Activated CD8-positive, alpha-beta T cell treated with anti-CD3 and anti-CD28 coated beads for 36 hours (primary cell): Measurements from ENCODE around the gene CDKL4. TPM values are rescaled to one million over a fixed set of nuclear protein-coding genes. Genes with fewer than 3 reads are reported as not detected.

Experiments used
- ATAC-seq: fragments of 200-7000 bp; cut with Tn5 transposase; one replicate; pipeline ENCODE4 v1.10.0; 2021; ENCODE audit warnings: mild to moderate bottlenecking, moderate library complexity
- CTCF ChIA-PET: fragments of 350-600 bp; sonication (Branson Sonifier 250); formaldehyde crosslinking; loops from one replicate; lab custom pipeline; 2021; ENCODE audit warnings: antibody characterized with exemption; lab: Charles Lee
- POLR2A ChIA-PET: fragments of 350-600 bp; sonication (Branson Sonifier 250); formaldehyde crosslinking; loops from one replicate; lab custom pipeline; 2021; ENCODE audit warnings: antibody characterized with exemption; lab: Charles Lee
- DNase-seq: peaks from one replicate; pipeline ENCODE4 v3.0.0-alpha.2; 2020
- H3K27ac Mint-ChIP-seq: one replicate; pipeline ENCODE4 v1.8.0; 2021; ENCODE audit warnings: mild to moderate bottlenecking, mixed read lengths
- H3K27me3 Mint-ChIP-seq: one replicate; pipeline ENCODE4 v1.8.0; 2021; ENCODE audit warnings: mixed read lengths
- H3K36me3 Mint-ChIP-seq: one replicate; pipeline ENCODE4 v1.8.0; 2021; ENCODE audit warnings: low read depth, mixed read lengths
- H3K4me1 Mint-ChIP-seq: one replicate; pipeline ENCODE4 v1.8.0; 2021; ENCODE audit warnings: low read depth, mixed read lengths
- H3K4me3 Mint-ChIP-seq: one replicate; pipeline ENCODE4 v1.8.0; 2021; ENCODE audit warnings: mild to moderate bottlenecking, moderate library complexity, mixed read lengths
- H3K9me3 Mint-ChIP-seq: one replicate; pipeline ENCODE4 v1.8.0; 2021; ENCODE audit warnings: mixed read lengths
- CTCF ChIP-seq: fragments of 200-600 bp; IDR thresholded peaks from one replicate; pipeline ENCODE4 v1.8.0; 2022; ENCODE audit warnings: antibody characterized with exemption, mild to moderate bottlenecking
- intact Hi-C: fragments of 100-400 bp; cut with micrococcal nuclease; formaldehyde crosslinking; loops from one replicate; pipeline ENCODE4 v1.10.0; 2022
- total RNA-seq, 2 experiments: library from RNA; stranded (reverse); gene quantifications; one replicate each; pipeline ENCODE4 v1.2.3, GENCODE V29; 2021

The CDKL4 gene
- total RNA-seq, 2 experiments from 2014 or later, result 0.29 TPM; not detected in 1

GRCh38 chr2:39220136-39220535, 23.6 kb downstream of the CDKL4 start:
- ChIA-PET POLR2A (interaction anchor here (2.2 kb wide), 1 partner anchor 469 kb away, joined by 10 read pairs; the partner anchor contains the start of gene SRSF7), CTCF (interaction anchor here (2.2 kb wide), 1 partner anchor 10 kb away, joined by 7 read pairs; no protein-coding TSS in a partner anchor)
- DNase-seq (no peak), ATAC-seq (no peak)
- no peak overlapping the region for H3K4me3 Mint-ChIP-seq
- H3K36me3 Mint-ChIP-seq, result no peaks in the 10 kb centered on the region
- no peaks in the 10 kb centered on the region for H3K27me3 Mint-ChIP-seq
- intact Hi-C loops, result no loop called here
- peaks cover 52% of the 10 kb centered on the region for H3K4me1 Mint-ChIP-seq
- TF ChIP-seq CTCF, result no peak
- H3K9me3 Mint-ChIP-seq, result no peaks in the 10 kb centered on the region
- no peak overlapping the region for H3K27ac Mint-ChIP-seq

- H3K36me3 Mint-ChIP-seq, result peaks cover 3% of the 10 kb centered on the region
- POLR2A ChIA-PET, result interaction anchor here (0.9 to 3.1 kb wide), 6 partner anchors 13 to 467 kb away, joined by 3 to 29 read pairs (median 12); partner anchors contain the start of genes SOS1 and SRSF7
- peak overlapping the region; percentile 94 for H3K27ac Mint-ChIP-seq
- peaks cover 57% of the 10 kb centered on the region for H3K4me1 Mint-ChIP-seq
- H3K9me3 Mint-ChIP-seq, result no peaks in the 10 kb centered on the region
- peak overlapping the region; percentile 22 for H3K4me3 Mint-ChIP-seq
- peak; percentile 46 for DNase-seq
- no peaks in the 10 kb centered on the region for H3K27me3 Mint-ChIP-seq
- CTCF ChIA-PET, result interaction anchor here (1.1 to 4.1 kb wide), 6 partner anchors 9 to 159 kb away, joined by 3 to 23 read pairs (median 16); partner anchors contain the start of gene SOS1
- no peak for TF ChIP-seq CTCF
- intact Hi-C loops, result no loop called here
- ATAC-seq, result no peak
Measured at GRCh38 chr2:39218391-39218790, 25.4 kb downstream of the CDKL4 start.

GRCh38 chr2:39217192-39217550, 26.6 kb downstream of the CDKL4 start:
- DNase-seq (peak; percentile 12), ATAC-seq (peak; percentile 87)
- TF ChIP-seq CTCF, result no peak
- POLR2A ChIA-PET, result interaction anchor here (1.0 to 3.1 kb wide), 11 partner anchors 8 to 466 kb away, joined by 3 to 29 read pairs (median 5); partner anchors contain the start of genes SOS1 and SRSF7
- CTCF ChIA-PET, result interaction anchor here (0.7 to 4.1 kb wide), 6 partner anchors 11 to 158 kb away, joined by 3 to 23 read pairs (median 15); partner anchors contain the start of gene SOS1
- intact Hi-C loops, result loop anchor here (1.0 kb wide), 1 partner anchor 89 kb away; no protein-coding TSS in a partner anchor
- Mint-ChIP-seq H3K4me1 (peaks cover 60% of the 10 kb centered on the region), H3K9me3 (peaks cover 3% of the 10 kb centered on the region), H3K27ac (peak overlapping the region; percentile 94), H3K27me3 (no peaks in the 10 kb centered on the region), H3K4me3 (peak overlapping the region; percentile 47), H3K36me3 (peaks cover 7% of the 10 kb centered on the region)

- ChIA-PET POLR2A (interaction anchor here (0.6 to 3.1 kb wide), 13 partner anchors 9 to 465 kb away, joined by 3 to 29 read pairs (median 5); partner anchors contain the start of genes SOS1 and SRSF7), CTCF (interaction anchor here (0.9 to 4.1 kb wide), 6 partner anchors 11 to 158 kb away, joined by 3 to 23 read pairs (median 15); partner anchors contain the start of gene SOS1)
- intact Hi-C loops, result loop anchor here (1.0 kb wide), 1 partner anchor 88 kb away; no protein-coding TSS in a partner anchor
- H3K36me3 Mint-ChIP-seq, result peaks cover 7% of the 10 kb centered on the region
- H3K27me3 Mint-ChIP-seq, result no peaks in the 10 kb centered on the region
- TF ChIP-seq CTCF, result no peak
- peak overlapping the region; percentile 94 for H3K27ac Mint-ChIP-seq
- H3K9me3 Mint-ChIP-seq, result peaks cover 3% of the 10 kb centered on the region
- DNase-seq, result peak; percentile 89
- peak overlapping the region; percentile 47 for H3K4me3 Mint-ChIP-seq
- peak; percentile 73 for ATAC-seq
- peaks cover 63% of the 10 kb centered on the region for H3K4me1 Mint-ChIP-seq
Measured at GRCh38 chr2:39216346-39217191, 27.2 kb downstream of the CDKL4 start.
